A673 (cell line): ENCODE data around the gene GJA10.
"Not testable (repeated sequence)": the region's sequence is repeated elsewhere in the genome, so short reads cannot be mapped to it uniquely, and the experiment has no call there.

Experiments
- CTCF ChIP-seq: fragments of 300-800, 200-600 bp; sonication (generic); conservative IDR thresholded peaks from 2 replicates; pipeline ENCODE4 v1.5.1; 2017; ENCODE audit warnings: low read depth, mild to moderate bottlenecking, antibody characterized with exemption, low read length, moderate library complexity, mixed read lengths
- EZH2 ChIP-seq: fragments of 200-600 bp; sonication (generic); IDR thresholded peaks from 2 replicates; pipeline ENCODE4 v1.6.1; 2017; ENCODE audit warnings: borderline replicate concordance, low read depth, mild to moderate bottlenecking, mixed read lengths, antibody characterized with exemption, low read length; ENCODE audit not compliant: poor library complexity, severe bottlenecking

- 0 out of 2 replicates have a peak, but pooled peaks have one; percentile 25 for TF ChIP-seq CTCF
- TF ChIP-seq EZH2: not testable (repeated sequence)
Observed at GRCh38 chr6:89892577-89892976, 1.7 kb upstream of the GJA10 start.
